GM23338 (cell line): ENCODE measurements around the gene FBXW2. TPM values are rescaled to one million over a fixed set of nuclear protein-coding genes. Genes with fewer than 3 reads are reported as not detected.
A peak's percentile ranks its signal among the peaks of the same experiment; 100 is the strongest.

Experiments
- ATAC-seq: fragments of 200-7000 bp; cut with Tn5 transposase; 3 replicates; pipeline ENCODE4 v1.9.1; 2020
- DNase-seq: peaks from one replicate; pipeline ENCODE4 v3.0.0-alpha.2; 2015; ENCODE audit warnings: low spot score
- H2AFZ ChIP-seq: fragments of 200-600 bp; sonication (generic); 2 replicates; pipeline ENCODE4 v1.8.0; 2016; ENCODE audit warnings: antibody characterized with exemption, mild to moderate bottlenecking, moderate library complexity
- H3F3A ChIP-seq: fragments of 200-600 bp; sonication (generic); replicated peaks from 2 replicates; pipeline ENCODE4 v1.8.0; 2017; ENCODE audit warnings: antibody characterized with exemption, mixed run types, low read depth
- H3K27ac ChIP-seq: fragments of 200-600 bp; sonication (generic); 2 replicates; pipeline ENCODE4 v1.6.1; 2016; ENCODE audit warnings: low read depth
- H3K27me3 ChIP-seq: fragments of 200-600 bp; sonication (generic); 2 replicates; pipeline ENCODE4 v1.8.0; 2016; ENCODE audit warnings: mild to moderate bottlenecking, mixed run types, moderate library complexity; ENCODE audit not compliant: insufficient read depth
- H3K36me3 ChIP-seq: fragments of 200-600 bp; sonication (generic); 2 replicates; pipeline ENCODE4 v1.8.0; 2016; ENCODE audit warnings: mild to moderate bottlenecking; ENCODE audit not compliant: insufficient read depth
- H3K4me1 ChIP-seq: fragments of 200-600 bp; sonication (generic); 2 replicates; pipeline ENCODE4 v1.8.0; 2016; ENCODE audit warnings: mild to moderate bottlenecking, moderate library complexity; ENCODE audit not compliant: insufficient read depth
- H3K4me2 ChIP-seq: fragments of 200-600 bp; sonication (generic); 2 replicates; pipeline ENCODE4 v1.7.1; 2017; ENCODE audit warnings: mixed run types
- H3K4me3 ChIP-seq: fragments of 200-600 bp; sonication (generic); 2 replicates; pipeline ENCODE4 v1.6.1; 2016; ENCODE audit warnings: mixed run types
- H3K79me2 ChIP-seq: fragments of 200-600 bp; sonication (generic); replicated peaks from 2 replicates; pipeline ENCODE4 v1.8.0; 2017; ENCODE audit warnings: mild to moderate bottlenecking; ENCODE audit not compliant: insufficient read depth
- H3K9me2 ChIP-seq: fragments of 200-600 bp; sonication (generic); 2 replicates; pipeline ENCODE4 v1.8.0; 2017; ENCODE audit not compliant: insufficient read depth
- H4K20me1 ChIP-seq: fragments of 200-600 bp; sonication (generic); replicated peaks from 2 replicates; pipeline ENCODE4 v1.8.0; 2017; ENCODE audit warnings: mild to moderate bottlenecking; ENCODE audit not compliant: insufficient read depth
- H3K27ac Mint-ChIP-seq: 2 replicates; pipeline ENCODE4 v1.8.0; 2020; ENCODE audit warnings: inconsistent platforms, mild to moderate bottlenecking, moderate library complexity, mixed read lengths
- H3K27me3 Mint-ChIP-seq: 3 replicates; pipeline ENCODE4 v1.8.0; 2022; ENCODE audit warnings: low read depth, mild to moderate bottlenecking, moderate library complexity, mixed read lengths, inconsistent platforms; ENCODE audit not compliant: insufficient read depth, poor library complexity
- H3K36me3 Mint-ChIP-seq: 3 replicates; pipeline ENCODE4 v1.8.0; 2021; ENCODE audit warnings: low read depth, mild to moderate bottlenecking, inconsistent platforms, moderate library complexity, mixed read lengths
- H3K4me1 Mint-ChIP-seq: 3 replicates; pipeline ENCODE4 v1.8.0; 2020; ENCODE audit warnings: mild to moderate bottlenecking, inconsistent platforms, mixed read lengths
- H3K4me3 Mint-ChIP-seq: 3 replicates; pipeline ENCODE4 v1.8.0; 2021; ENCODE audit warnings: moderate library complexity, mild to moderate bottlenecking, inconsistent platforms, mixed read lengths
- H3K9me3 Mint-ChIP-seq: 3 replicates; pipeline ENCODE4 v1.8.0; 2020; ENCODE audit warnings: moderate library complexity, mild to moderate bottlenecking, inconsistent platforms, mixed read lengths
- CREB1 ChIP-seq: fragments of 250-450 bp; sonication (Bioruptor Pico); IDR thresholded peaks from 2 replicates; pipeline ENCODE4 v1.5.0; 2020; ENCODE audit warnings: low read depth, mild to moderate bottlenecking, moderate library complexity
- EZH2 ChIP-seq: fragments of 200-600 bp; sonication (generic); IDR thresholded peaks from one replicate; pipeline ENCODE4 v1.8.0; 2017; ENCODE audit warnings: antibody characterized with exemption, mild to moderate bottlenecking, low read depth; ENCODE audit not compliant: unreplicated experiment
- EZH2phosphoT487 ChIP-seq: fragments of 200-600 bp; sonication (generic); IDR thresholded peaks from one replicate; pipeline ENCODE4 v1.8.1; 2018; ENCODE audit warnings: antibody characterized with exemption; ENCODE audit not compliant: unreplicated experiment
- JUNB ChIP-seq: IDR thresholded peaks from one replicate; pipeline ENCODE4 v1.6.1; 2016; ENCODE audit warnings: antibody characterized with exemption; ENCODE audit not compliant: unreplicated experiment
- NANOG ChIP-seq: IDR thresholded peaks from 2 replicates; pipeline ENCODE4 v1.6.1; 2016; ENCODE audit warnings: antibody characterized with exemption, borderline replicate concordance
- POLR2AphosphoS5 ChIP-seq: IDR thresholded peaks from 2 replicates; pipeline ENCODE4 v1.6.1; 2016; ENCODE audit warnings: antibody characterized with exemption, low read depth
- STAT1 ChIP-seq: IDR thresholded peaks from one replicate; pipeline ENCODE4 v1.6.1; 2016; ENCODE audit warnings: antibody characterized with exemption; ENCODE audit not compliant: unreplicated experiment
- ZNF114 ChIP-seq: fragments of 250-450 bp; sonication (Bioruptor Pico); IDR thresholded peaks from 2 replicates; pipeline ENCODE4 v1.5.0; 2020; ENCODE audit warnings: mild to moderate bottlenecking, moderate library complexity
- ZNF331 ChIP-seq: fragments of 250-450 bp; sonication (Bioruptor Pico); IDR thresholded peaks from 2 replicates; pipeline ENCODE4 v1.5.0; 2020; ENCODE audit warnings: low read depth, mild to moderate bottlenecking, moderate library complexity
- polyA plus RNA-seq: library from polyadenylated mRNA; unstranded; fragments of >200 nt; fragmentation: Nextera tagmentation; extraction: Ambion mirVana; gene quantifications from 2 replicates; pipeline ENCODE4 v1.2.1, GENCODE V29; 2016
- total RNA-seq: library from RNA; depleted of rRNA; stranded (reverse); fragments of >200 nt; shearing (Covaris generic); gene quantifications from 2 replicates; pipeline ENCODE4 v1.2.3, GENCODE V29; 2014
- TF ChIP-seq, protein P1 (sequence below): IDR thresholded peaks from 2 replicates; pipeline ENCODE4 v1.6.1; 2016; ENCODE audit warnings: antibody characterized with exemption
- TF ChIP-seq, protein P2 (sequence below): IDR thresholded peaks from one replicate; pipeline ENCODE4 v1.6.1; 2018; ENCODE audit warnings: antibody characterized with exemption; ENCODE audit not compliant: unreplicated experiment
- TF ChIP-seq, protein P3 (sequence below): fragments of 250-450 bp; sonication (Bioruptor Pico); IDR thresholded peaks from 2 replicates; pipeline ENCODE4 v1.5.0; 2020; ENCODE audit warnings: mild to moderate bottlenecking, moderate library complexity
- TF ChIP-seq, protein P4 (sequence below), 2 experiments: fragments of 200-600 bp in 1 of 2; sonication (generic) in 1 of 2; conservative IDR thresholded peaks; 2 replicates each; pipeline versions ENCODE4 v1.5.1 to v1.6.1; 2016 to 2017; ENCODE audit warnings: antibody characterized with exemption in 2 of 2, low read depth in 2 of 2, mild to moderate bottlenecking in 2 of 2, moderate library complexity in 1 of 2

The FBXW2 gene
- total and polyA plus RNA-seq, 2 experiments from 2014 or later = 10.0 to 55.2 TPM

DNA sequence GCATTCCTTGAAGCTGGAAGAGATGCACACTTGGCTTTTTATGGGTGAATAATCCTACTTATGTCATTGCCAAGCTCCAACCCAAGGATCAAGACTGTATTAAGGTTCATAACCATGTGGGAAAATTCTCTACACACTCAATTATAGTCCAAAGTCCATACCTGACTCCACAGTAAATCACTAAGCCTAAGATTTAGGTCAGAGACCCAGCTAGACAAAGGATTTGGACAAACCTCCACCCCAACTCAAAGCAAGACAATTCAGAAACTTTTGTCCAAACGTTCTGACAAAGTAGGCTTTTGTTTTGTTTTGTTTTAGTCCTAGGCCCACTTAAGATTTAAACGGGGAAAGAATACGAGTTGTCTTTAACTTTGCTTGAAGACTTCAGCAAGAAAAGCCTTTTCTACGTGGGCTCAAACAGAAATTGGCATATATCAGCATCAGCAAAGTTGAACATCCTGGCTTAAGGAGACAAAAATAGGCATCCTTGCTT lies 80.6 kb downstream of the FBXW2 start:
- Histone ChIP-seq H3K4me3 (no peak overlapping the region; the same call in 1 of the 2 replicates), H4K20me1 (peaks cover 9% of the 10 kb centered on the region), H3K4me1 (peaks cover 10% of the 10 kb centered on the region), H3K79me2 (0 out of 2 replicates have a peak, but pooled peaks cover 5% of the 10 kb centered on the region), H3K36me3 (no peaks in the 10 kb centered on the region), H2AFZ (no peak overlapping the region), H3K9me2 (no peaks in the 10 kb centered on the region), H3K27me3 (peaks cover 29% of the 10 kb centered on the region), H3K27ac (no peak overlapping the region), H3K4me2 (peak overlapping the region; percentile 91; the same call in 1 of the 2 replicates), H3F3A (0 out of 2 replicates have a peak, but pooled peaks cover 4% of the 10 kb centered on the region)
- ATAC-seq (no peak), DNase-seq (no peak)
- peaks cover 20% of the 10 kb centered on the region for H3K4me1 Mint-ChIP-seq
- no peaks in the 10 kb centered on the region for H3K9me3 Mint-ChIP-seq
- TF ChIP-seq, protein P1, sequence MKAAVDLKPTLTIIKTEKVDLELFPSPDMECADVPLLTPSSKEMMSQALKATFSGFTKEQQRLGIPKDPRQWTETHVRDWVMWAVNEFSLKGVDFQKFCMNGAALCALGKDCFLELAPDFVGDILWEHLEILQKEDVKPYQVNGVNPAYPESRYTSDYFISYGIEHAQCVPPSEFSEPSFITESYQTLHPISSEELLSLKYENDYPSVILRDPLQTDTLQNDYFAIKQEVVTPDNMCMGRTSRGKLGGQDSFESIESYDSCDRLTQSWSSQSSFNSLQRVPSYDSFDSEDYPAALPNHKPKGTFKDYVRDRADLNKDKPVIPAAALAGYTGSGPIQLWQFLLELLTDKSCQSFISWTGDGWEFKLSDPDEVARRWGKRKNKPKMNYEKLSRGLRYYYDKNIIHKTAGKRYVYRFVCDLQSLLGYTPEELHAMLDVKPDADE = no peak
- TF ChIP-seq EZH2phosphoT487 (no peak), NANOG (no peak), JUNB (no peak), STAT1 (no peak), EZH2 (no peak), POLR2AphosphoS5 (no peak), ZNF331 (CRISPR knock-in tag) (no peak), ZNF114 (no peak), CREB1 (no peak)
- TF ChIP-seq, protein P2, sequence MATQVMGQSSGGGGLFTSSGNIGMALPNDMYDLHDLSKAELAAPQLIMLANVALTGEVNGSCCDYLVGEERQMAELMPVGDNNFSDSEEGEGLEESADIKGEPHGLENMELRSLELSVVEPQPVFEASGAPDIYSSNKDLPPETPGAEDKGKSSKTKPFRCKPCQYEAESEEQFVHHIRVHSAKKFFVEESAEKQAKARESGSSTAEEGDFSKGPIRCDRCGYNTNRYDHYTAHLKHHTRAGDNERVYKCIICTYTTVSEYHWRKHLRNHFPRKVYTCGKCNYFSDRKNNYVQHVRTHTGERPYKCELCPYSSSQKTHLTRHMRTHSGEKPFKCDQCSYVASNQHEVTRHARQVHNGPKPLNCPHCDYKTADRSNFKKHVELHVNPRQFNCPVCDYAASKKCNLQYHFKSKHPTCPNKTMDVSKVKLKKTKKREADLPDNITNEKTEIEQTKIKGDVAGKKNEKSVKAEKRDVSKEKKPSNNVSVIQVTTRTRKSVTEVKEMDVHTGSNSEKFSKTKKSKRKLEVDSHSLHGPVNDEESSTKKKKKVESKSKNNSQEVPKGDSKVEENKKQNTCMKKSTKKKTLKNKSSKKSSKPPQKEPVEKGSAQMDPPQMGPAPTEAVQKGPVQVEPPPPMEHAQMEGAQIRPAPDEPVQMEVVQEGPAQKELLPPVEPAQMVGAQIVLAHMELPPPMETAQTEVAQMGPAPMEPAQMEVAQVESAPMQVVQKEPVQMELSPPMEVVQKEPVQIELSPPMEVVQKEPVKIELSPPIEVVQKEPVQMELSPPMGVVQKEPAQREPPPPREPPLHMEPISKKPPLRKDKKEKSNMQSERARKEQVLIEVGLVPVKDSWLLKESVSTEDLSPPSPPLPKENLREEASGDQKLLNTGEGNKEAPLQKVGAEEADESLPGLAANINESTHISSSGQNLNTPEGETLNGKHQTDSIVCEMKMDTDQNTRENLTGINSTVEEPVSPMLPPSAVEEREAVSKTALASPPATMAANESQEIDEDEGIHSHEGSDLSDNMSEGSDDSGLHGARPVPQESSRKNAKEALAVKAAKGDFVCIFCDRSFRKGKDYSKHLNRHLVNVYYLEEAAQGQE = no peak
- TF ChIP-seq, protein P3, sequence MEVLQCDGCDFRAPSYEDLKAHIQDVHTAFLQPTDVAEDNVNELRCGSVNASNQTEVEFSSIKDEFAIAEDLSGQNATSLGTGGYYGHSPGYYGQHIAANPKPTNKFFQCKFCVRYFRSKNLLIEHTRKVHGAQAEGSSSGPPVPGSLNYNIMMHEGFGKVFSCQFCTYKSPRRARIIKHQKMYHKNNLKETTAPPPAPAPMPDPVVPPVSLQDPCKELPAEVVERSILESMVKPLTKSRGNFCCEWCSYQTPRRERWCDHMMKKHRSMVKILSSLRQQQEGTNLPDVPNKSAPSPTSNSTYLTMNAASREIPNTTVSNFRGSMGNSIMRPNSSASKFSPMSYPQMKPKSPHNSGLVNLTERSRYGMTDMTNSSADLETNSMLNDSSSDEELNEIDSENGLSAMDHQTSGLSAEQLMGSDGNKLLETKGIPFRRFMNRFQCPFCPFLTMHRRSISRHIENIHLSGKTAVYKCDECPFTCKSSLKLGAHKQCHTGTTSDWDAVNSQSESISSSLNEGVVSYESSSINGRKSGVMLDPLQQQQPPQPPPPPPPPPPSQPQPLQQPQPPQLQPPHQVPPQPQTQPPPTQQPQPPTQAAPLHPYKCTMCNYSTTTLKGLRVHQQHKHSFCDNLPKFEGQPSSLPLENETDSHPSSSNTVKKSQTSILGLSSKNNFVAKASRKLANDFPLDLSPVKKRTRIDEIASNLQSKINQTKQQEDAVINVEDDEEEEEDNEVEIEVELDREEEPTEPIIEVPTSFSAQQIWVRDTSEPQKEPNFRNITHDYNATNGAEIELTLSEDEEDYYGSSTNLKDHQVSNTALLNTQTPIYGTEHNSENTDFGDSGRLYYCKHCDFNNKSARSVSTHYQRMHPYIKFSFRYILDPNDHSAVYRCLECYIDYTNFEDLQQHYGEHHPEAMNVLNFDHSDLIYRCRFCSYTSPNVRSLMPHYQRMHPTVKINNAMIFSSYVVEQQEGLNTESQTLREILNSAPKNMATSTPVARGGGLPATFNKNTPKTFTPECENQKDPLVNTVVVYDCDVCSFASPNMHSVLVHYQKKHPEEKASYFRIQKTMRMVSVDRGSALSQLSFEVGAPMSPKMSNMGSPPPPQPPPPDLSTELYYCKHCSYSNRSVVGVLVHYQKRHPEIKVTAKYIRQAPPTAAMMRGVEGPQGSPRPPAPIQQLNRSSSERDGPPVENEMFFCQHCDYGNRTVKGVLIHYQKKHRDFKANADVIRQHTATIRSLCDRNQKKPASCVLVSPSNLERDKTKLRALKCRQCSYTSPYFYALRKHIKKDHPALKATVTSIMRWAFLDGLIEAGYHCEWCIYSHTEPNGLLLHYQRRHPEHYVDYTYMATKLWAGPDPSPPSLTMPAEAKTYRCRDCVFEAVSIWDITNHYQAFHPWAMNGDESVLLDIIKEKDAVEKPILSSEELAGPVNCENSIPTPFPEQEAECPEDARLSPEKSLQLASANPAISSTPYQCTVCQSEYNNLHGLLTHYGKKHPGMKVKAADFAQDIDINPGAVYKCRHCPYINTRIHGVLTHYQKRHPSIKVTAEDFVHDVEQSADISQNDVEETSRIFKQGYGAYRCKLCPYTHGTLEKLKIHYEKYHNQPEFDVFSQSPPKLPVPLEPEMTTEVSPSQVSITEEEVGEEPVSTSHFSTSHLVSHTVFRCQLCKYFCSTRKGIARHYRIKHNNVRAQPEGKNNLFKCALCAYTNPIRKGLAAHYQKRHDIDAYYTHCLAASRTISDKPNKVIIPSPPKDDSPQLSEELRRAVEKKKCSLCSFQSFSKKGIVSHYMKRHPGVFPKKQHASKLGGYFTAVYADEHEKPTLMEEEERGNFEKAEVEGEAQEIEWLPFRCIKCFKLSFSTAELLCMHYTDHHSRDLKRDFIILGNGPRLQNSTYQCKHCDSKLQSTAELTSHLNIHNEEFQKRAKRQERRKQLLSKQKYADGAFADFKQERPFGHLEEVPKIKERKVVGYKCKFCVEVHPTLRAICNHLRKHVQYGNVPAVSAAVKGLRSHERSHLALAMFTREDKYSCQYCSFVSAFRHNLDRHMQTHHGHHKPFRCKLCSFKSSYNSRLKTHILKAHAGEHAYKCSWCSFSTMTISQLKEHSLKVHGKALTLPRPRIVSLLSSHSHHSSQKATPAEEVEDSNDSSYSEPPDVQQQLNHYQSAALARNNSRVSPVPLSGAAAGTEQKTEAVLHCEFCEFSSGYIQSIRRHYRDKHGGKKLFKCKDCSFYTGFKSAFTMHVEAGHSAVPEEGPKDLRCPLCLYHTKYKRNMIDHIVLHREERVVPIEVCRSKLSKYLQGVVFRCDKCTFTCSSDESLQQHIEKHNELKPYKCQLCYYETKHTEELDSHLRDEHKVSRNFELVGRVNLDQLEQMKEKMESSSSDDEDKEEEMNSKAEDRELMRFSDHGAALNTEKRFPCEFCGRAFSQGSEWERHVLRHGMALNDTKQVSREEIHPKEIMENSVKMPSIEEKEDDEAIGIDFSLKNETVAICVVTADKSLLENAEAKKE (CRISPR knock-in tag) = no peak
- TF ChIP-seq, protein P4, sequence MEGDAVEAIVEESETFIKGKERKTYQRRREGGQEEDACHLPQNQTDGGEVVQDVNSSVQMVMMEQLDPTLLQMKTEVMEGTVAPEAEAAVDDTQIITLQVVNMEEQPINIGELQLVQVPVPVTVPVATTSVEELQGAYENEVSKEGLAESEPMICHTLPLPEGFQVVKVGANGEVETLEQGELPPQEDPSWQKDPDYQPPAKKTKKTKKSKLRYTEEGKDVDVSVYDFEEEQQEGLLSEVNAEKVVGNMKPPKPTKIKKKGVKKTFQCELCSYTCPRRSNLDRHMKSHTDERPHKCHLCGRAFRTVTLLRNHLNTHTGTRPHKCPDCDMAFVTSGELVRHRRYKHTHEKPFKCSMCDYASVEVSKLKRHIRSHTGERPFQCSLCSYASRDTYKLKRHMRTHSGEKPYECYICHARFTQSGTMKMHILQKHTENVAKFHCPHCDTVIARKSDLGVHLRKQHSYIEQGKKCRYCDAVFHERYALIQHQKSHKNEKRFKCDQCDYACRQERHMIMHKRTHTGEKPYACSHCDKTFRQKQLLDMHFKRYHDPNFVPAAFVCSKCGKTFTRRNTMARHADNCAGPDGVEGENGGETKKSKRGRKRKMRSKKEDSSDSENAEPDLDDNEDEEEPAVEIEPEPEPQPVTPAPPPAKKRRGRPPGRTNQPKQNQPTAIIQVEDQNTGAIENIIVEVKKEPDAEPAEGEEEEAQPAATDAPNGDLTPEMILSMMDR (conservative IDR thresholded peaks at IDR 0.05; ENCODE audit: low read depth in 2 of 2) = no peak
- peak overlapping the region; percentile 78 for H3K4me3 Mint-ChIP-seq
- H3K36me3 Mint-ChIP-seq = no peaks in the 10 kb centered on the region
- H3K27ac Mint-ChIP-seq = no peak overlapping the region
- peaks cover 23% of the 10 kb centered on the region for H3K27me3 Mint-ChIP-seq
